Measurements from ENCODE around the gene RAP2B. TPM values are rescaled to one million over a fixed set of nuclear protein-coding genes. Genes with fewer than 3 reads are reported as not detected.

The RAP2B gene
- total and polyA plus RNA-seq, 10 donors: 5.3 to 31.0 (median 25.2) TPM

- Histone ChIP-seq H3K27me3 (replicated peaks in 1 of 7) (no peaks in the 10 kb centered on the region), H3K9me3 (no peaks in the 10 kb centered on the region), H3K4me1 (peaks cover 0 to 18% (median 4%) of the 10 kb centered on the region in 6 donors), H3K27ac (peak overlapping the region in 2 of 8 donors; percentile 64 to 68), H3K36me3 (no peaks in the 10 kb centered on the region), H3K4me3 (no peak overlapping the region)
- WGBS, 5 donors: 39 to 62% (median 56%) methylated on average over 2 of the region's 2 CpGs
- no peak for DNase-seq
- intact Hi-C loops (cut with DNase I; ENCODE audit: low total_unique reads): no loop called here
- TF ChIP-seq CTCF (IDR thresholded peaks at IDR 0.05 in 8 of 11, conservative IDR thresholded peaks at IDR 0.05 in 3 of 11) (no peak), POLR2AphosphoS5 (IDR thresholded peaks at IDR 0.05) (no peak), POLR2A (IDR thresholded peaks at IDR 0.05) (no peak)
These were observed 24.4 kb upstream of the RAP2B start for GRCh38 chr3:153137626-153138025.

- Histone ChIP-seq H3K4me1 (peaks cover 0 to 18% (median 4%) of the 10 kb centered on the region in 6 donors), H3K9me3 (no peaks in the 10 kb centered on the region), H3K27ac (peak overlapping the region in 4 of 8 donors; percentile 26 to 68 (median 58)), H3K4me3 (no peak overlapping the region), H3K36me3 (no peaks in the 10 kb centered on the region), H3K27me3 (replicated peaks in 1 of 7) (no peaks in the 10 kb centered on the region)
- 50 to 66% (median 54%) methylated on average over 5 of the region's 5 CpGs for WGBS, 5 donors
- DNase-seq: no peak
- intact Hi-C loops (cut with DNase I; ENCODE audit: low total_unique reads): no loop called here
- peak in 1 of 3 donors; percentile 67 for TF ChIP-seq POLR2AphosphoS5 (IDR thresholded peaks at IDR 0.05)
- no peak for TF ChIP-seq POLR2A (IDR thresholded peaks at IDR 0.05)
- TF ChIP-seq CTCF (IDR thresholded peaks at IDR 0.05 in 8 of 11, conservative IDR thresholded peaks at IDR 0.05 in 3 of 11): no peak
These were observed 23.5 kb upstream of the RAP2B start for GRCh38 chr3:153138276-153139210.

- 75 to 94% (median 86%) methylated on average over 1 of the region's 1 CpG for WGBS, 5 donors
- intact Hi-C loops (cut with DNase I; ENCODE audit: low total_unique reads): no loop called here
- Histone ChIP-seq H3K4me1 (peaks cover 0 to 13% (median 3%) of the 10 kb centered on the region in 6 donors), H3K4me3 (no peak overlapping the region), H3K27ac (no peak overlapping the region), H3K27me3 (replicated peaks in 1 of 7) (no peaks in the 10 kb centered on the region), H3K9me3 (no peaks in the 10 kb centered on the region), H3K36me3 (no peaks in the 10 kb centered on the region)
- no peak for TF ChIP-seq POLR2A (IDR thresholded peaks at IDR 0.05)
- TF ChIP-seq CTCF (IDR thresholded peaks at IDR 0.05 in 8 of 11, conservative IDR thresholded peaks at IDR 0.05 in 3 of 11): no peak
- TF ChIP-seq POLR2AphosphoS5 (IDR thresholded peaks at IDR 0.05): no peak
- DNase-seq: no peak
These were observed 19.1 kb upstream of the RAP2B start for GRCh38 chr3:153142961-153143360.

- Histone ChIP-seq H3K9me3 (peaks cover 0 to 7% (median 0%) of the 10 kb centered on the region in 8 donors), H3K36me3 (no peaks in the 10 kb centered on the region), H3K4me1 (peaks cover 0 to 2% (median 0%) of the 10 kb centered on the region in 6 donors), H3K4me3 (no peak overlapping the region), H3K27me3 (replicated peaks in 1 of 7) (no peaks in the 10 kb centered on the region), H3K27ac (peak overlapping the region in 3 of 8 donors; percentile 3 to 49 (median 44))
- no peak for TF ChIP-seq POLR2A (IDR thresholded peaks at IDR 0.05)
- intact Hi-C loops (cut with DNase I; ENCODE audit: low total_unique reads): no loop called here
- DNase-seq: no peak
- WGBS, 5 donors: 69 to 89% (median 79%) methylated on average over 1 of the region's 1 CpG
These were observed 18.0 kb upstream of the RAP2B start for GRCh38 chr3:153144071-153144470.
